ENCODE measurements around the gene HARBI1.

Gene HARBI1

GRCh38 chr11:46632502-46632901, 15.5 kb upstream of the HARBI1 start:
- H3K4me3 ChIP-seq (ENCODE audit: low read depth, low read length), result no peak overlapping the region
- H3K36me3 ChIP-seq, result peaks cover 20% of the 10 kb centered on the region
- no peaks in the 10 kb centered on the region for H3K9me3 ChIP-seq (ENCODE audit: severe bottlenecking)
- TF ChIP-seq, protein P1, sequence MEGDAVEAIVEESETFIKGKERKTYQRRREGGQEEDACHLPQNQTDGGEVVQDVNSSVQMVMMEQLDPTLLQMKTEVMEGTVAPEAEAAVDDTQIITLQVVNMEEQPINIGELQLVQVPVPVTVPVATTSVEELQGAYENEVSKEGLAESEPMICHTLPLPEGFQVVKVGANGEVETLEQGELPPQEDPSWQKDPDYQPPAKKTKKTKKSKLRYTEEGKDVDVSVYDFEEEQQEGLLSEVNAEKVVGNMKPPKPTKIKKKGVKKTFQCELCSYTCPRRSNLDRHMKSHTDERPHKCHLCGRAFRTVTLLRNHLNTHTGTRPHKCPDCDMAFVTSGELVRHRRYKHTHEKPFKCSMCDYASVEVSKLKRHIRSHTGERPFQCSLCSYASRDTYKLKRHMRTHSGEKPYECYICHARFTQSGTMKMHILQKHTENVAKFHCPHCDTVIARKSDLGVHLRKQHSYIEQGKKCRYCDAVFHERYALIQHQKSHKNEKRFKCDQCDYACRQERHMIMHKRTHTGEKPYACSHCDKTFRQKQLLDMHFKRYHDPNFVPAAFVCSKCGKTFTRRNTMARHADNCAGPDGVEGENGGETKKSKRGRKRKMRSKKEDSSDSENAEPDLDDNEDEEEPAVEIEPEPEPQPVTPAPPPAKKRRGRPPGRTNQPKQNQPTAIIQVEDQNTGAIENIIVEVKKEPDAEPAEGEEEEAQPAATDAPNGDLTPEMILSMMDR (IDR thresholded peaks at IDR 0.05; ENCODE audit: low read depth, low read length), result no peak
- no peak for DNase-seq
- H3K27me3 ChIP-seq (ENCODE audit: insufficient read depth, low read depth, severe bottlenecking), result no peaks in the 10 kb centered on the region
- no peak overlapping the region for H3K27ac ChIP-seq

DNA sequence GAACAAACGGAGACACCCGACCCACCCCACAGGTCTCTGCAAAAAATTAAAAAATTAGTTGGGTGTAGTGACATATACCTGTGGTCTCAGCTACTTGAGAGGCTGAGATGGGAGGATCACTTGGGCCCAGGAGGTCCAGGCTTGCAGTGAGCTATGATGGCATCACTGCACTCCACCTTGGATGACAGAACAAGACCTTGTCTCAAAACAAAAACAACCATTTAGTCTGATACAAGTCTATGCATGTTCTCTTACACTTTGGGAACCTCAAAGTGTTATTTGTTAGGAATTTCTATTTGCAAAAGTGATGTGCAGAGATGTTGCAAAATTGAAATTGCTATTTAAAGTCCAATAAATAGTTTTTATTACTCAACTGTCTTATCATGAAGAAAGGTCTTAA, 14.6 kb upstream of the HARBI1 start:
- TF ChIP-seq, protein P1 (IDR thresholded peaks at IDR 0.05; ENCODE audit: low read depth, low read length), result no peak
- peaks cover 20% of the 10 kb centered on the region for H3K36me3 ChIP-seq
- H3K27ac ChIP-seq, result no peak overlapping the region

DNA sequence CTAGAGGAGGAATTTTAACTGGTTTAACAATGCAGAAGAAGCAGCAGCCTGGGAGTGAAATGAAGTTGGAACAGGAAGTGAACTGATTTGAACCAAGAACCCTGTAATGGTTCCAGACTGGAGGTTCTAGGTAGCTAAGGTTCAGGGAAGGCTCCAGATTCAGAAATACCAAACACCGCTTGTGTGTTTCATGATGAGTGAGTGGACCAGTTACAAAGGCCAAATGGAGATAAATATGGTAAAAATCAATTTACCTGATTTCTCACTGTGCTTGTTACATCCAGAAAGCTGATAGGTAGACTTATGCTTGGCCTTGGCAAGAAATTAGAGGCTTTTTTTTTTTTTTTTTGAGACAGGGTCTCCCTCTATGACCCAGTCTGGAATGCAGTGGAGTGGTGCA, 13.2 kb upstream of the HARBI1 start:
- Histone ChIP-seq H3K36me3 (peaks cover 27% of the 10 kb centered on the region), H3K27me3 (ENCODE audit: insufficient read depth, low read depth, severe bottlenecking) (no peaks in the 10 kb centered on the region), H3K9me3 (ENCODE audit: severe bottlenecking) (no peaks in the 10 kb centered on the region), H3K4me3 (ENCODE audit: low read depth, low read length) (no peak overlapping the region), H3K27ac (no peak overlapping the region)
- DNase-seq, result no peak
- TF ChIP-seq, protein P1 (IDR thresholded peaks at IDR 0.05; ENCODE audit: low read depth, low read length), result no peak

More for the DNA sequence above, 14.6 kb upstream of the HARBI1 start:
- no peaks in the 10 kb centered on the region for H3K9me3 ChIP-seq (ENCODE audit: severe bottlenecking)
- no peak overlapping the region for H3K4me3 ChIP-seq (ENCODE audit: low read depth, low read length)
- no peak for DNase-seq
- H3K27me3 ChIP-seq (ENCODE audit: insufficient read depth, low read depth, severe bottlenecking), result no peaks in the 10 kb centered on the region

DNA sequence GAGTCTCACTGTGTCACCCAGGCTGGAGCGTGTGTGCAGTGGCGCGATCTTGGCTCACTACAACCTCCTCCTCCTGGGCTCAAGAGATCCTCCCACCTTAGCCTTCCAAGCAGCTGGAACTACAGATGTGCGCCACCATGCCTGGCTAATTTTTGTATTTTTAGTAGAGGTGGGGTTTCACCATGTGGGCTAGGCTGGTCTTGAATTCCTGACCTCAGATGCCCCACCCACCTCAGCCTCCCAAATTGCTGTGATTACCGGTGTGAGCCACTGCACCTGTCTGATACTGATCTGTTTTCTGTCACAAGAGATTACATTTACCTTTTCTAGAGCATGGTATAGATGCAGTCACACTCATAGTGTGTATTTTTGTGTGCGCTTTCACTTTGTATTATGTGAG, 11.9 kb upstream of the HARBI1 start:
- no peak for DNase-seq
- Histone ChIP-seq H3K27me3 (ENCODE audit: insufficient read depth, low read depth, severe bottlenecking) (no peaks in the 10 kb centered on the region), H3K9me3 (ENCODE audit: severe bottlenecking) (no peaks in the 10 kb centered on the region), H3K27ac (no peak overlapping the region), H3K4me3 (ENCODE audit: low read depth, low read length) (no peak overlapping the region), H3K36me3 (peaks cover 34% of the 10 kb centered on the region)
- TF ChIP-seq, protein P1 (IDR thresholded peaks at IDR 0.05; ENCODE audit: low read depth, low read length), result no peak

GRCh38 chr11:46625406-46625805, 8.4 kb upstream of the HARBI1 start:
- peaks cover 36% of the 10 kb centered on the region for H3K36me3 ChIP-seq
- no peak overlapping the region for H3K4me3 ChIP-seq (ENCODE audit: low read depth, low read length)
- no peak for DNase-seq
- TF ChIP-seq, protein P1 (IDR thresholded peaks at IDR 0.05; ENCODE audit: low read depth, low read length), result no peak
- H3K9me3 ChIP-seq (ENCODE audit: severe bottlenecking), result no peaks in the 10 kb centered on the region
- no peaks in the 10 kb centered on the region for H3K27me3 ChIP-seq (ENCODE audit: insufficient read depth, low read depth, severe bottlenecking)
- H3K27ac ChIP-seq, result no peak overlapping the region

DNA sequence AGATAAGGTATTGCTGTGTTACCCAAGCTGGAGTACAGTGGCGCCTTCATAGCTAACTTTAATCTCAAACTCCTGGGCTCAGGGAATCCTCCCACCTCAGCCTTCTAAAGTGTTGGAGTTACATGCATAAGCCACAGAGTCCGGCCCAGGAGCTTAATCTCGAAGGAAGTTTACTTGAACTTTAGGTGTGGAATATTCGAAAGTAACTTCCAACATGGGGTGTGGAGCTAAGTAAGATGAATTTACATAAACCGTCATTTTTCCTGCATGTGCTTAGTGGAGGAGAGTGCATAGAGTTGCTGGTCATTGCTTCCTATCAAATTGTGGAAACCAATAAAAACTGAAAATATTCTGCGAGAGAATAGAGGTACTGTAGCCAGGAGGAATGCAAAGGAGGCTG, 1.8 kb upstream of the HARBI1 start:
- H3K36me3 ChIP-seq, result peaks cover 18% of the 10 kb centered on the region
- H3K9me3 ChIP-seq (ENCODE audit: severe bottlenecking), result no peaks in the 10 kb centered on the region
- DNase-seq, result no peak
- no peak overlapping the region for H3K27ac ChIP-seq
- H3K4me3 ChIP-seq (ENCODE audit: low read depth, low read length), result no peak overlapping the region
- TF ChIP-seq, protein P1 (IDR thresholded peaks at IDR 0.05; ENCODE audit: low read depth, low read length), result no peak
- no peaks in the 10 kb centered on the region for H3K27me3 ChIP-seq (ENCODE audit: insufficient read depth, low read depth, severe bottlenecking)
